ENCODE measurements around the gene GPR33. TPM values are rescaled to one million over a fixed set of nuclear protein-coding genes. Genes with fewer than 3 reads are reported as not detected.

Gene GPR33
- total RNA-seq, 1 donor from 2014 or later, result not detected

Other genes starting within 250 kb of the GPR33 start
- 49.5 TPM for gene HEATR5A, start 67.5 kb downstream of the GPR33 start, total RNA-seq
- 5.6 TPM for gene DTD2, start 30.5 kb downstream of the GPR33 start, total RNA-seq
- 19.5 TPM for gene NUBPL, start 73.4 kb upstream of the GPR33 start, total RNA-seq

Data from cardiac septum (tissue), 1 donor.